Keratinocyte (primary cell): ENCODE measurements around the gene MYH13.

Experiments
- CTCF ChIP-seq, 3 experiments: IDR thresholded peaks in 1 of 3; conservative IDR thresholded peaks in 1 of 3; optimal IDR thresholded peaks in 1 of 3; 2 replicates in 2 of 3; 3 replicates in 1 of 3; pipeline versions ENCODE3 to v1.5.1; 2011; ENCODE audit warnings: low read length in 3 of 3, mild to moderate bottlenecking in 3 of 3, moderate library complexity in 2 of 3, control low read depth in 1 of 3, inconsistent platforms in 1 of 3; ENCODE audit not compliant: insufficient read depth in 2 of 3; ENCODE audit errors: extremely low read depth in 1 of 3
- EZH2 ChIP-seq: IDR thresholded peaks from one replicate; pipeline ENCODE4 v1.6.1; 2012; ENCODE audit warnings: inconsistent platforms, mild to moderate bottlenecking, low read length, moderate library complexity

GRCh38 chr17:10368561-10368960 is 4.2 kb downstream of the MYH13 start:
- TF ChIP-seq EZH2 = no peak
- TF ChIP-seq CTCF (optimal IDR thresholded peaks at IDR 0.05 in 1 of 3, IDR thresholded peaks at IDR 0.05 in 1 of 3, conservative IDR thresholded peaks at IDR 0.05 in 1 of 3; ENCODE audit: extremely low read depth in 1 of 3, insufficient read depth in 2 of 3, low read length in 3 of 3) = no peak
